Left ventricle myocardium superior (tissue), 1 donor: ENCODE results near the gene SNAPC4. TPM values are rescaled to one million over a fixed set of nuclear protein-coding genes. Genes with fewer than 3 reads are reported as not detected.

Source experiments
- ATAC-seq: fragments of 200-7000 bp; cut with Tn5 transposase; one replicate; pipeline ENCODE4 v1.9.1; 2020; ENCODE audit warnings: mild to moderate bottlenecking, moderate library complexity
- DNase-seq: peaks from one replicate; pipeline ENCODE4 v3.0.0-alpha.2; 2020
- intact Hi-C: fragments of 100-400 bp; cut with micrococcal nuclease; formaldehyde crosslinking; loops from one replicate; pipeline ENCODE4 v1.11.0; 2022
- long read RNA-seq: library from polyadenylated mRNA; unstranded; transcript quantifications from one replicate; pipeline ENCODE4 v2.0.0, GENCODE V29; 2021
- total RNA-seq: library from RNA; stranded (reverse); fragmentation: NEBNext Ultra II Directional; extraction: Animal tissue kit (Norgen Biotek cat#: 25700); gene quantifications from one replicate; pipeline ENCODE4 v1.2.1, GENCODE V29; 2021
- donor health status: DM: no; HTN: yes; CAD: no; lungs with severe emphysema.

The SNAPC4 gene
- total RNA-seq, result 4.4 TPM
- long read RNA-seq, partial matches to known transcripts, result 5 of 6 reads
- long read RNA-seq, other reads (novel, unspliced or antisense), result 1 of 6 reads

- DNase-seq (peak; percentile 95), ATAC-seq (peak; percentile 94)
- intact Hi-C loops, result no loop called here
These were observed at the start of gene SNAPC4 for GRCh38 chr9:136400038-136400834. Gene SNAPC4, minus strand, starts transcription at chr9:136400170. Its CDS starts 1,742 bp downstream, at chr9:136398428.

GRCh38 chr9:136448655-136449054, 48.7 kb upstream of the SNAPC4 start:
- DNase-seq (no peak), ATAC-seq (no peak)
- intact Hi-C loops, result no loop called here

- ATAC-seq, result no peak
- no peak for DNase-seq
- intact Hi-C loops, result no loop called here
These were observed 47.3 kb upstream of the SNAPC4 start for GRCh38 chr9:136447173-136447778.

GRCh38 chr9:136445799-136446198, 45.8 kb upstream of the SNAPC4 start:
- no peak for DNase-seq
- ATAC-seq, result no peak
- intact Hi-C loops, result no loop called here

- intact Hi-C loops, result no loop called here
- no peak for DNase-seq
- ATAC-seq, result no peak
These were observed 44.1 kb upstream of the SNAPC4 start for GRCh38 chr9:136444102-136444501.

- intact Hi-C loops, result no loop called here
- DNase-seq (no peak), ATAC-seq (no peak)
These were observed 43.7 kb upstream of the SNAPC4 start for GRCh38 chr9:136443687-136444086.

GRCh38 chr9:136443087-136443486, 43.1 kb upstream of the SNAPC4 start:
- intact Hi-C loops, result no loop called here
- ATAC-seq, result no peak
- no peak for DNase-seq

GRCh38 chr9:136442265-136442664, 42.3 kb upstream of the SNAPC4 start:
- DNase-seq (no peak), ATAC-seq (no peak)
- intact Hi-C loops, result no loop called here

- ATAC-seq, result no peak
- no peak for DNase-seq
These were observed 41.8 kb upstream of the SNAPC4 start for GRCh38 chr9:136441681-136442245.

GRCh38 chr9:136441191-136441680, 41.3 kb upstream of the SNAPC4 start:
- intact Hi-C loops, result no loop called here
- DNase-seq (no peak), ATAC-seq (no peak)

More at GRCh38 chr9:136441681-136442245, 41.8 kb upstream of the SNAPC4 start:
- intact Hi-C loops, result no loop called here

GRCh38 chr9:136439481-136440408, 39.8 kb upstream of the SNAPC4 start, which contains the start of gene INPP5E:
Gene INPP5E, minus strand, starts transcription at chr9:136439845. Its CDS starts 426 bp downstream, at chr9:136439419.
- intact Hi-C loops, result no loop called here
- DNase-seq (peak; percentile 89), ATAC-seq (peak; percentile 91)

- intact Hi-C loops, result no loop called here
- DNase-seq (peak; percentile 55), ATAC-seq (peak; percentile 37)
These were observed 38.8 kb upstream of the SNAPC4 start for GRCh38 chr9:136438548-136439480.

- DNase-seq (no peak), ATAC-seq (no peak)
- intact Hi-C loops, result no loop called here
These were observed 38.0 kb upstream of the SNAPC4 start for GRCh38 chr9:136437839-136438547.

- intact Hi-C loops, result no loop called here
- ATAC-seq (no peak), DNase-seq (no peak)
These were observed 37.5 kb upstream of the SNAPC4 start for GRCh38 chr9:136437430-136437829.

GRCh38 chr9:136436055-136436634, 36.2 kb upstream of the SNAPC4 start:
- no peak for DNase-seq
- intact Hi-C loops, result no loop called here
- no peak for ATAC-seq

- DNase-seq (no peak), ATAC-seq (no peak)
- intact Hi-C loops, result no loop called here
These were observed 34.7 kb upstream of the SNAPC4 start for GRCh38 chr9:136434580-136435169.
